Sigmoid colon (tissue), 4 donors: ENCODE measurements around the gene UBE2E2.

Experiments used
- POLR2A ChIP-seq, 2 donors: fragments of 450-650 bp; IDR thresholded peaks; one replicate each; pipeline ENCODE4 v1.6.1; 2016; ENCODE audit warnings: antibody characterized with exemption in 2 of 2, mild to moderate bottlenecking in 2 of 2, moderate library complexity in 2 of 2
- POLR2AphosphoS5 ChIP-seq, 4 donors: sonication (generic); formaldehyde crosslinking; IDR thresholded peaks; one replicate each; pipeline ENCODE4 v1.6.1; 2017; ENCODE audit warnings: antibody characterized with exemption in 4 of 4

GRCh38 chr3:23588547-23588946 lies 385.4 kb downstream of the UBE2E2 start:
- no peak for TF ChIP-seq POLR2AphosphoS5 (IDR thresholded peaks at IDR 0.05)
- no peak for TF ChIP-seq POLR2A (IDR thresholded peaks at IDR 0.05)
